Hindlimb muscle (tissue), 1 donor: Measurements from ENCODE around the gene FOCAD. TPM values are rescaled to one million over a fixed set of nuclear protein-coding genes. Genes with fewer than 3 reads are reported as not detected.
"Not testable (repeated sequence)": the region's sequence is repeated elsewhere in the genome, so short reads cannot be mapped to it uniquely, and the experiment has no call there.

Source experiments
- DNase-seq: peaks from one replicate; pipeline ENCODE4 v3.0.0-alpha.2; 2013
- polyA plus RNA-seq: library from polyadenylated mRNA; unstranded; fragments of 120-200 nt; gene quantifications from one replicate; pipeline ENCODE4 v1.2.1, GENCODE V29; 2013; ENCODE audit not compliant: insufficient read length

Gene FOCAD, protein sequence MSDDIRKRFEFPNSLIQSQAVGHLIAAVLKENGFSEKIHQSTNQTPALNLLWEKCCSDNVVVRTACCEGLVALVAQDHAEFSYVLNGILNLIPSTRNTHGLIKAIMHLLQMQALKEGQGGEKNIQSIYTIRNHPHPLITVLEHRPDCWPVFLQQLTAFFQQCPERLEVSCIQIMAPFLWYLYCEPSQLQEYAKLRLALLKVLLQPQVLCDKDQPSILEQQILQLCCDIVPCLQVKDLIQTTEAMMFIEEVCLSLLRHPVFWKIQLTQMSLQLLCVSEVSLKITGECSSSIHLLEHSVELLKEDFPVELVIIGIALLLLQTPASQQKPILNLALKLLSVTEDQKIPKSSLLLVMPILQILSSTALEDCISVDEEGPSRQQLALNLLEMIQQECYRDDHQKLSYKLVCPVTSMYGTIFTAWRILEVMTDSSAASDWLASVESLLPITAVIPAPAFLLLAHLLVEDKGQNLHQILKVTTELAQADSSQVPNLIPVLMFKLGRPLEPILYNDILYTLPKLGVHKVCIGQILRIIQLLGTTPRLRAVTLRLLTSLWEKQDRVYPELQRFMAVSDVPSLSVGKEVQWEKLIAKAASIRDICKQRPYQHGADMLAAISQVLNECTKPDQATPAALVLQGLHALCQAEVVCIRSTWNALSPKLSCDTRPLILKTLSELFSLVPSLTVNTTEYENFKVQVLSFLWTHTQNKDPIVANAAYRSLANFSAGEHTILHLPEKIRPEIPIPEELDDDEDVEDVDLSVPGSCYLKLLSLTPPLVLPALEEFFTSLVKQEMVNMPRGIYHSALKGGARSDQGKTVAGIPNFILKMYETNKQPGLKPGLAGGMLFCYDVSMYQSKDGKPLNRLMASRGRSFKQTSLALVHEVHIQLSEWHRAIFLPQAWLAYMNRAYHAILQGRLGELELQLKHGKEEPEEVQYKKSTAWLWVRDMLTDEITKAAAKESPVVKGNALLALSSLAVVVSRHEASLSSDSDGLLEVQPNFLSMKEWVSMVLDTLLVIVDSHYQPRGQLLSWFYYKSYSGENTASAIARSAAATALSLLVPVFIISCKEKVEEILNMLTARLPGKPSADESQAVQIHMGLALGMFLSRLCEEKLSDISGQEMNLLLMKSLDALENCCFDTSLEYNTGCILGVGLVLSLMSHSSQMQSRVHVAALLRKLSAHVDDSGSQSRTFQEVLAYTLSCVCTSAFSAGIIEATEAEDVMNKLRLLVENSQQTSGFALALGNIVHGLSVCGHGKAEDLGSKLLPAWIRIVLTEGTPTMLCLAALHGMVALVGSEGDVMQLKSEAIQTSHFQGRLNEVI (N-terminal part only)
- polyA plus RNA-seq, result 15.6 TPM

DNA sequence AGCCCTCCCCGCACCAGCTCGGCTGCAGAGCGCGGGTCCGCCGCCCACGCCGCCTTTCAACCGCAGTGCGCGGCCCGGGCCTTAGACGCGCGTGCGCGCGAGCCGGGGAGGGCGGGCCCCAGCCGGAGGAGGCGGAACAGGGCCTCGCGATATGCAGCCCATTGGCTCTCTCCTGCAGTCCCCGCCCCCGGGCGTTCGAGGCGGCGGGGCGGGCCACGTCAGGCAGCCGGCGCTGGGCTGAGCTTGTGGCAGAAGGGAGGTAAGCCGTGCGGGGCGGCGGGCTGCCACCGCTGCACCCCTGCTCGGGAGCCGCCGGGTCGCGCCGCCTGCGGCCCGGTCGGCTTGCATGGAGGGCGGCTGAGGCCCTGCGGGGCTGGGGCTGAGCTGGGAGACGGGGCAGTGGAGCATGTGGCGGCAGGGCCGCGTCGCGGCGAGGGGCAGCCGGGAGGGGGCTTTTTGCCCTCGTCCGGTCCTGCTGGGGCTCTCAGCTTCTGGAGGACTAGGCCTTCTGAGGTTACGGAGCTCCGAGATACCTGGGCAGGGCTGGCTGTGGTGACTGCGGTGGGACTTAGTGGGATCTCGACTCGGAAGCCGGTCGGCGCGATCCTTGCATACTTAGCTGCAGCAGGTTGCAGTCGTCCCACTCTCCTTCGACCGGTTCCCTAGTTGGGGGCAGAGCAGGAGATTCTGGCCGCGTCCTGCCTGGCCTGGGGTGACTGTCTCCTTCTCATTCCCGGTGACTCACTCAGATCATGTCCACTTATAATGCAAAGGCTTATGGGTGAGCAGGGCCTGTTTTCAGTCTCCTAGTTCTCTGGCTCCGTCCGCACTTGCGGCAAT lies at the start of gene FOCAD:
Gene FOCAD (plus strand): TSS at position 225 of the 840 bp plus-strand sequence. CDS start 31,095 bp downstream, outside the sequence.
- DNase-seq, result peak; percentile 96

GRCh38 chr9:20634895-20635294 lies 49.2 kb upstream of the FOCAD start:
- DNase-seq, result no peak

- DNase-seq, result no peak
Measured at GRCh38 chr9:20636888-20637440, 47.1 kb upstream of the FOCAD start.

DNA sequence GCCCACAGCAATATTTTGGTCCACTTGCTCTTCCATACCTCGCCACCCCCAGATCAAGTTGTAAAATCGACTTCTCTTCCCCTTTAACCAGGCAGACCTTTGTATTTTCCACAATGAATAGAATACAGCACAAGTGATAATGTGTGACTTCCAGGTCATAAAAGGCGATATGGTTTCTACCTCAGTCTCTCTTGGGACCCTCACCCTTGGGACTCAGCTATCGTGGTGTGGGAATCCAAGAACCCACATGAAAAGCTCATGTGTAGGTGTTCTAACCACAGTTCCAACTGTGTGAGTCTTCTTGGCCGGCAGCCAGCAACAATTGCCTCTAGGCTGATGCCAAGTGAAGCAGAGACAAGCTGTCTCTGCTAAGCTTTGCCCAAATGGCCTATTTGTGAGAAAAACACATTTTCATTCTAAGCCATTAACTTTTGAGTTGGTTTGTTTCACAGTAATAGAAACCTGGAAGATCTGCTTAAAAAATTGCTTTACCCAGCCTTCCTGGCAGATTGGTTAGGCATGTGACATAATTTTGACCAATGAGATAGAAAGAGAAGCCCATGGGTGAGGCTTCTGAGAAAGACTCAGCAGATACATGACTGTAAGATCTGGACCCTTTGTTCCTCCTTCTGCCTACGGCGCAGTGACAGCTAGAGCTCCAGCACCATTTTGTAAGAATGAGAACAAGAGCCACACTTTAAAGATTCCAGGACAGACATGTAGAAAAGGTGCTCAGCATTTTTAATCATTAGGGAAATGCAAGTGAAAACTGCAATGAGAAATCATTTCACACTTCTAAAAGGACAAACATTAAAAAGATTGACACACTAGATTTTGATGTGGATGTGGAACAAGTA lies 43.5 kb upstream of the FOCAD start:
- DNase-seq, result no peak

- no peak for DNase-seq
Measured at GRCh38 chr9:20642045-20642444, 42.0 kb upstream of the FOCAD start.

DNA sequence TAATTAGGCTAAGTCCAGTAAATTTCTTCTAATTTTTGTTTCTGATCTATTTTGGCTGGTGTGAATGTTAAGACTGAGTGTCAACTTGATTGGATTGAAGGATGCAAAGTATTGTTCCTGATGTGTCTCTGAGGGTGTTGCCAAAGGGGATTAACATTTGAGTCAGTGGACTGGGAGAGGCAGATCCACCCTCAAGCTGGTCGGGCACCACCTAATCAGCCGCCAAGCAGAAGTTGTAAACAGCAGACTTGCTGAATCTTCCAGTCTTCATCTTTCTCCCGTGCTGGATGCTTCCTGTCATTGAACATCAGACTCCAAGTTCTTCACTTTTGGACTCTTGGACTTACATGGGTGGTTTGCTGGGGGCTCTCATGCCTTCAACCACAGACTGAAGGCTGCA lies 40.4 kb upstream of the FOCAD start:
- DNase-seq, result no peak

- no peak for DNase-seq
Measured at GRCh38 chr9:20646656-20647055, 37.4 kb upstream of the FOCAD start.

GRCh38 chr9:20649381-20649780 lies 34.7 kb upstream of the FOCAD start:
- no peak for DNase-seq

- DNase-seq, result no peak
Measured at GRCh38 chr9:20650313-20650712, 33.7 kb upstream of the FOCAD start.

DNA sequence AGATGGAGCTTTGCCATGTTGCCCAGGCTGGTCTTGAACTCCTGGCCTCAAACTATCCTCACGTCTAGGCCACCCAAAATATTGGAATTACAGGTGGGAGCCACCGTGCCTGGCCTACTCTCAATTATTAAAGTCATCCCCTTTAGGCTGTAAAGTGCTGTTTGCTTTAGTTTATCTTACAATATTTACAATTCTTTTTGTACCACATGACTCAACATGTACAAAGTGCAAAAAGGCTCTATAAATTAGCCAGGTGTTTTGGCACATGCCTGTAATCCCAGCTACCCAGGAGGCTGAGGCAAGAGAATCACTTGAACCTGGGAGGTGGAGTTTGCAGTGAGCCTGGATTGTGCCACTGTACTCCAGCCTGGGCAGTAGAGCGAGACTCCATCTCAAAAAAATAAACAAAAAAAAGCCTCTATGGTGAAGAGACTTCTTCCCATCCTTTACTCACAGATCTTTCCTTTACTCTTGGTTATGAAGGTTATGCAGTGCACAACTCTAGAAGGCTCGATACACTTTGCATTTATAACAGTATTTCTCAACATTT lies 33.2 kb upstream of the FOCAD start:
- no peak for DNase-seq

DNA sequence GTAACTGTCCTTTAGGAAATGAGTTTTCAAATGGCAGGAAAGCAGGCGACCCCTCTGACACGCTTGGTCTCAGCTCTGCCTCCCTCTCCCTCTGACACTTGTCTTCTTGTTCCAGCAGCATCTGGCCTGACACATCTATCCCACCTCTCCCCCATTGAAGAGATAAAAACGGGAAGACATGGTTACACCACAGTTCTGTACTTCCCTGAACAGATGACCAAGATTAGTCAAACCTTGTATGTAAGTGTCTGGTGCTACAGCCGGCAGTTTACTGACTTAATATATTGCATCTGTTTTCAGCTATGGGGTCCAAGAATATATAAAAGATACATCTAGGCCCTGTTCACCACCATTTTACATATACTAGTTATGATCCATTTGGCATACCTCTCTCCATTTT lies 32.1 kb upstream of the FOCAD start:
- peak; percentile 1 for DNase-seq

DNA sequence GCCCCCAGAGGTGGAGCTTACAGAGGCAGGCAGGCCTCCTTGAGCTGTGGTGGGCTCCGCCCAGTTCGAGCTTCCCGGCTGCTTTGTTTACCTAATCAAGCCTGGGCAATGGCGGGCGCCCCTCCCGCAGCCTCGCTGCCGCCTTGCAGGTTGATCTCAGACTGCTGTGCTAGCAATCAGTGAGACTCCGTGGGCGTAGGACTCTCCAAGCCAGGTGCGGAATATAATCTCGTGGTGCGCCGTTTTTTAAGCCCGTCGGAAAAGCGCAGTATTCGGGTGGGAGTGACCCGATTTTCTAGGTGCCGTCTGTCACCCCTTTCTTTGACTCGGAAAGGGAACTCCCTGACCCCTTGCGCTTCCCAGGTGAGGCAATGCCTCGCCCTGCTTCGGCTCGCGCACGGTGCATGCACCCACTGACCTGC lies 25.8 kb upstream of the FOCAD start:
- not testable (repeated sequence) for DNase-seq

DNA sequence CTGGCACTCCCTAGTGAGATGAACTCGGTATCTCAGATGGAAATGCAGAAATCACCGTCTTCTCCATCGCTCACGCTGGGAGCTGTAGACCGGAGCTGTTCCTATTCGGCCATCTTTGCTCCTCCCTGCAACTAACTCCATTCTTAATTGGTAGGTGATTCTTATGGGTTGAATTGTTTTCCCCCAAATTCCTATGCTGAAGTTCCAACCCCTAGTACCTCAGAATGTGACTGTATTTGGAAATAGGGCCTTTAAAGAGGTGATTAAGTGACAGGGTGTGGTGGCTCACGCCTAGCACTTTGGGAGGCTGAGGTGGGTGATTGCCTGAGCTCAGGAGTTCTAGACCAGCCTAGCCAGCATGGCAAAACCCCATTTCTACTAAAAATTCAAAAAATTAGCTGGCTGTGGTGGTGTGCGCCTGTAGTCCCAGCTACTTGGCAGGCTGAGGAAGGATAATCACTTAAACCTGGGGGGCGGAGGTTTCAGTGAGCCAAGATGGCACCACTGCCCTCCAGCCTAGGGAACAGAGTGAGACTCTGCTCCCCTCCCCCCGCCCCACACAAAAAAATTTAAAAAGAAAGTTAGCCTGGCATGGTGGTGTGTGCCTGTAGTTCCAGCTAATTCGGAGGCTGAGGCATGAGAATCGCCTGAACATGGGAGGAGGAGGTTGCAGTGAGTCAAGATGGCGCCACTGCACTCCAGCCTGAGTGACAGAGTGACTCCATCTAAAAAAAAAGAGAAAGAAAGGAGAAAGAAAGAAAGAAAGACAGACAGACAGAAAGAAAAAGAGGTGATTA lies 25.2 kb upstream of the FOCAD start:
- no peak for DNase-seq

DNA sequence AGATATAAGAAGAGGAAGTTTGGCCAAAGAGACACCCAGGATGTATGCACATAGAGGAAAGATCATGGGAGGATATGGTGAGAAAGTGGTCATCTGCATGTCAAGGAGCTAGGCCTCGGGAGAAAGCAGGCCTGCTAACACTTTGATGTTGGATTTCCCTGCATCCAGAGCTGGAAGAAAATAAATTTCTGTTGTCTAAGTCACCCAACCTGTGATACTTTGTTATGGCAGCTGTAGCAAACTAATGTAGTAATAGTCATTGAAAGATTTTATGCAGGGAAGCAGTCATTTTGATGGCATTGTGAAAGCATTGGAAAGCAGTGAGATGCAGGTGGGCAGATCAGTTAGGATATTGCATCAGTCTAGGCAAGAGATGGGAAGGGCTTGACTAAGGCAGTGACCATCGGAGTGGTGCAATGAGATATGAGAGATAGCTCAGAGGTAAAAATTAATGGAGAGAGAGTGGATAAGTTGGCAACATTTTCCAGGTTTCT lies 24.5 kb upstream of the FOCAD start:
- DNase-seq, result no peak

DNA sequence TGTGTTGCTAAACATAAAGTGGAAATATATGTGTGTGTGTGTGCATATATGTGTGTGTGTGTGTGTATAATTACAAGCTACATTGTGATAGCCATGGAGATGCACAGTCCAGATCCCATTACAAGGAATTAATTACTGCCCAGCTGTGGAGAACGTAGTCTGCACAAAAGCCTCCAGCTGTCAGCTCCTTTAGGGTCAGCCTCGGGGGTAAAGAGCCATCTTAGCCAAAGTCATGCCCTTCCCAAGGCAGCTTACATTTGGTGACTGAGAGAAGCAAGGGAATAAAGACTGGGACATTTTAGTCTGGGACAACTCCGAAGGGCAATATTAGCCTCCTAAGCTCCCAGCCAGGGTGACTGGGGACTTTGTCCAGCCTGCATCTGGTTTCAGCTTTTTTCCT lies 21.9 kb upstream of the FOCAD start:
- DNase-seq, result no peak

DNA sequence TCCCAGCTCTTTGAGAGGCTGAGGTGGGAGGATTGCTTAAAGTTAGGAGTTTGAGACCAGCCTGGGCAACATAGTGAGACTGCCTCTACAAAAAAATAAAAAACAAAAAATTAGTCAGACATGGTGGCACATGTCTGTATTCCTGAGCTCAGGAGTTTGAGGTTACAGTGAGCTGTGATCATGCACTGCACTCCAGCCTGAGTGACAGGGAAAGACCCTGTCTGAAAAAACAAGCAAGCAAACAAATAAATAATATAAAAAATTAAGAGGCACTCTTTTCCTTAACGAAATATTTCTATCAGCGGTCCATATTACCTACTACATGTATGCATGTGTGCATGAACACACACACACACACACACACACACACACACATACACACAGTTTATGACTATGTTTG lies 20.9 kb upstream of the FOCAD start:
- DNase-seq, result no peak

DNA sequence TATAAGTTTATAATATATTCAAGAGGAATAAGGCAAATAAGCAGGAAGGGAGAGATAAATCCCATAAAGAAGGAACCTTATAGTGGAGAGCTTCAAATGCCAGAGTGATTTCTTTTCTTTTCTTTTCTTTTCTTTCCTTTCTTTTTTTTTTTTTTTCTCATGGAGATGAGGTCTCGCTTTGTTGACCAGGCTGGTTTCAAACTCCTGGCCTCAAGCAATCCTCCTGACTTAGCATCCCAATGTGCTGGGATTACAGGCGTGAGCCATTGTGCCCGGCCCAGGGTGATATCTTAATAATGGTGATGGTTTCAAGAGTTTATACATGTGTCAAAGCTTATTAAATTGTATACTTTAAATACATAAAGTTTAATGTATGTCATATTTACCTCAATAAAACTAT lies 19.6 kb upstream of the FOCAD start:
- DNase-seq, result no peak

- no peak for DNase-seq
Measured at GRCh38 chr9:20670395-20670794, 13.7 kb upstream of the FOCAD start.

DNA sequence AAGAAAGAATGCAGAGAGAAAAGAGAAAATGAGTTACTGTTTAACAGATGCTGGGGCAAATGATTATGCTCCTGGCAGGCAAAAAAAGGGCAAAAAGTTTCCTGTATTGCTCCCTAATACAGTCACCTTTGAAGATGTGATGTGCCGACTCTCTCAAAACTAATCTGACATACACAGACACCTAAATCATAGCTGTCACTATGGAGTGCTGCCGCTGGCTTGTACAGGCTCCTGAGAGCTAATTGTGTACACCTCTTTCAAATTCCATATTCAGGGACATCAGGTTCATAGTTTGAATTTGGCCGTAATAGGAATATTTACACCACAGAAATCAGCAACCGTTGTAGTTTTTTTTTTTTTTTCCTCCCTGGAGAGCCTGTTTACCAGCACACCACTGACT lies 12.4 kb upstream of the FOCAD start:
- DNase-seq, result no peak
